IMR-90 (cell line): ENCODE data around the gene ZFPM1. TPM values are rescaled to one million over a fixed set of nuclear protein-coding genes. Genes with fewer than 3 reads are reported as not detected.

ENCODE experiments used
- ATAC-seq: fragments of 200-7000 bp; cut with Tn5 transposase; 2 replicates; pipeline ENCODE4 v1.9.1; 2020; ENCODE audit warnings: low read depth, mild to moderate bottlenecking, moderate library complexity
- BruUV-seq: library from RNA; stranded (reverse); fragments of 400-500 nt; replicated peaks from 2 replicates; lab custom pipeline; 2021; lab: Mats Ljungman, UMichigan
- CTCF ChIA-PET: fragments of 300-600 bp; formaldehyde crosslinking; extraction: SDS; loops from one replicate; lab custom pipeline; 2021; ENCODE audit warnings: antibody characterized with exemption; lab: Yijun Ruan, JAX
- POLR2A ChIA-PET: fragments of 300-600 bp; sonication (Branson Sonifier 250); formaldehyde crosslinking; loops from one replicate; lab custom pipeline; 2022; ENCODE audit warnings: antibody characterized with exemption; ENCODE audit not compliant: unreplicated experiment; lab: Charles Lee
- DNase-seq: peaks from one replicate; pipeline ENCODE4 v3.0.0; 2013
- H2AFZ ChIP-seq: replicated peaks from 2 replicates; pipeline ENCODE3; 2013; ENCODE audit warnings: low read length, mild to moderate bottlenecking; ENCODE audit not compliant: poor library complexity
- H2AK5ac ChIP-seq: 2 replicates; pipeline ENCODE4 v1.6.1; 2013; ENCODE audit warnings: low read depth, low read length, inconsistent platforms
- H2AK9ac ChIP-seq: replicated peaks from 2 replicates; pipeline ENCODE3; 2013; ENCODE audit warnings: mild to moderate bottlenecking, low read depth, low read length, moderate library complexity; ENCODE audit not compliant: poor library complexity
- H2BK120ac ChIP-seq: 2 replicates; pipeline ENCODE4 v1.6.1; 2013; ENCODE audit warnings: low read depth, low read length, inconsistent platforms
- H2BK15ac ChIP-seq: 3 replicates; pipeline ENCODE4 v1.6.1; 2013; ENCODE audit warnings: low read depth, low read length, inconsistent platforms
- H2BK20ac ChIP-seq: 2 replicates; pipeline ENCODE4 v1.6.1; 2013; ENCODE audit warnings: low read depth, mild to moderate bottlenecking, inconsistent platforms, low read length, moderate library complexity
- H2BK5ac ChIP-seq: 2 replicates; pipeline ENCODE4 v1.6.1; 2013; ENCODE audit warnings: mild to moderate bottlenecking, low read depth, low read length, inconsistent platforms; ENCODE audit not compliant: poor library complexity, severe bottlenecking
- H3K14ac ChIP-seq: replicated peaks from 2 replicates; pipeline ENCODE4 v1.6.1; 2013; ENCODE audit warnings: low read depth, low read length, inconsistent platforms
- H3K18ac ChIP-seq: 2 replicates; pipeline ENCODE4 v1.6.1; 2013; ENCODE audit warnings: low read depth, low read length, control low read depth
- H3K23ac ChIP-seq: 2 replicates; pipeline ENCODE4 v1.6.1; 2013; ENCODE audit warnings: low read depth, low read length, inconsistent platforms
- H3K27ac ChIP-seq: 2 replicates; pipeline ENCODE4 v1.5.1; 2013; ENCODE audit warnings: mild to moderate bottlenecking, control low read depth, low read length; ENCODE audit not compliant: insufficient read depth
- H3K27me3 ChIP-seq: 2 replicates; pipeline ENCODE4 v1.6.1; 2013; ENCODE audit warnings: low read length; ENCODE audit not compliant: control insufficient read depth, insufficient read depth
- H3K36me3 ChIP-seq: 2 replicates; pipeline ENCODE4 v1.6.1; 2013; ENCODE audit warnings: low read length, mixed read lengths; ENCODE audit not compliant: control insufficient read depth, insufficient read depth
- H3K4ac ChIP-seq: 2 replicates; pipeline ENCODE4 v1.6.1; 2013; ENCODE audit warnings: low read depth, low read length, inconsistent platforms
- H3K4me1 ChIP-seq: 2 replicates; pipeline ENCODE4 v1.6.1; 2013; ENCODE audit warnings: low read length, mixed read lengths; ENCODE audit not compliant: control insufficient read depth, insufficient read depth
- H3K4me2 ChIP-seq: 2 replicates; pipeline ENCODE4 v1.6.1; 2013; ENCODE audit warnings: low read depth, mild to moderate bottlenecking, control low read depth, low read length, moderate library complexity
- H3K4me3 ChIP-seq: 2 replicates; pipeline ENCODE4 v1.5.1; 2013; ENCODE audit warnings: low read depth, mild to moderate bottlenecking, control low read depth, low read length, moderate library complexity; ENCODE audit not compliant: insufficient read depth
- H3K56ac ChIP-seq: 2 replicates; pipeline ENCODE4 v1.6.1; 2013; ENCODE audit warnings: low read length, inconsistent platforms; ENCODE audit not compliant: insufficient read depth; ENCODE audit errors: extremely low read depth
- H3K79me1 ChIP-seq, 2 experiments: 2 replicates each; pipeline ENCODE4 v1.6.1; 2013; ENCODE audit warnings: low read length in 2 of 2, inconsistent platforms in 1 of 2, low read depth in 1 of 2
- H3K9ac ChIP-seq: 2 replicates; pipeline ENCODE4 v1.6.1; 2013; ENCODE audit warnings: low read depth, low read length, control low read depth
- H3K9me1 ChIP-seq: 2 replicates; pipeline ENCODE4 v1.6.1; 2013; ENCODE audit warnings: low read length, inconsistent platforms; ENCODE audit not compliant: insufficient read depth
- H3K9me3 ChIP-seq: 2 replicates; pipeline ENCODE4 v1.6.1; 2013; ENCODE audit warnings: low read length; ENCODE audit not compliant: control insufficient read depth, insufficient read depth
- H4K20me1 ChIP-seq: 2 replicates; pipeline ENCODE4 v1.6.1; 2013; ENCODE audit warnings: low read length, inconsistent platforms; ENCODE audit not compliant: insufficient read depth
- H4K5ac ChIP-seq: 2 replicates; pipeline ENCODE4 v1.6.1; 2013; ENCODE audit warnings: mild to moderate bottlenecking, low read depth, low read length, control low read depth
- H4K8ac ChIP-seq, 2 experiments: 2 replicates each; pipeline ENCODE4 v1.6.1; 2013; ENCODE audit warnings: low read depth in 2 of 2, low read length in 2 of 2, control low read depth in 1 of 2, inconsistent platforms in 1 of 2
- H4K91ac ChIP-seq: 2 replicates; pipeline ENCODE4 v1.6.1; 2013; ENCODE audit warnings: low read depth, low read length, inconsistent platforms; ENCODE audit not compliant: insufficient read depth
- BHLHE40 ChIP-seq: fragments of 150-350 bp; IDR thresholded peaks from 2 replicates; pipeline ENCODE4 v1.6.1; 2016; ENCODE audit warnings: mild to moderate bottlenecking, low read depth, low read length
- CEBPB ChIP-seq: IDR thresholded peaks from 2 replicates; pipeline ENCODE4 v1.6.1; 2012; ENCODE audit warnings: low read depth, low read length, improper control_type of control experiment
- MXI1 ChIP-seq: IDR thresholded peaks from 2 replicates; pipeline ENCODE4 v1.6.1; 2012; ENCODE audit warnings: low read depth, mild to moderate bottlenecking, low read length, moderate library complexity, borderline replicate concordance
- POLR2A ChIP-seq: IDR thresholded peaks from 2 replicates; pipeline ENCODE4 v1.6.1; 2012; ENCODE audit warnings: mild to moderate bottlenecking, low read depth, low read length
- RAD21 ChIP-seq: IDR thresholded peaks from 2 replicates; pipeline ENCODE4 v1.6.1; 2012; ENCODE audit warnings: low read length, improper control_type of control experiment
- SMC3 ChIP-seq: fragments of 150-350 bp; IDR thresholded peaks from 2 replicates; pipeline ENCODE4 v1.6.1; 2016; ENCODE audit warnings: low read depth, mild to moderate bottlenecking, antibody characterized with exemption, low read length, moderate library complexity
- WGBS, 2 experiments: methylation state at CpG; one replicate each; pipeline versions ENCODE4 v1.1.5 to v1.1.7; 2013; ENCODE audit warnings: missing lambda C conversion rate in 2 of 2; ENCODE audit not compliant: insufficient read length in 1 of 2; ENCODE audit errors: extremely low coverage in 2 of 2; 5-methylcytosine and 5-hydroxymethylcytosine counted together
- dilution Hi-C: fragments of 300-500 bp; cut with HindIII; formaldehyde crosslinking; loops from one replicate; pipeline ENCODE4 v1.14.3; 2018; ENCODE audit warnings: low sequenced_read_pairs; ENCODE audit not compliant: unreplicated experiment
- in situ Hi-C: fragments of 300-500 bp; cut with MboI; formaldehyde crosslinking; loops from 3 replicates; pipeline ENCODE4 v1.14.3; 2019; ENCODE audit warnings: low sequenced_read_pairs, inconsistent platforms, mixed read lengths
- intact Hi-C: fragments of 100-400 bp; cut with micrococcal nuclease; formaldehyde crosslinking; loops from 2 replicates; pipeline ENCODE4 v1.10.0; 2022
- polyA plus RNA-seq, 3 experiments: library from polyadenylated mRNA; depleted of rRNA; stranded (reverse); fragments of >200 nt; gene quantifications; 2 replicates each; pipeline ENCODE4 v1.2.3, GENCODE V29; 2012; ENCODE audit warnings: low replicate concordance in 1 of 3
- total RNA-seq: library from RNA; depleted of rRNA; stranded (reverse); fragments of >200 nt; gene quantifications from 2 replicates; pipeline ENCODE4 v1.2.3, GENCODE V29; 2012

The ZFPM1 gene
- total and polyA plus RNA-seq, 2 of the 4 experiments (the other 2 are of a cell fraction), result 0.36 to 1.1 TPM

DNA sequence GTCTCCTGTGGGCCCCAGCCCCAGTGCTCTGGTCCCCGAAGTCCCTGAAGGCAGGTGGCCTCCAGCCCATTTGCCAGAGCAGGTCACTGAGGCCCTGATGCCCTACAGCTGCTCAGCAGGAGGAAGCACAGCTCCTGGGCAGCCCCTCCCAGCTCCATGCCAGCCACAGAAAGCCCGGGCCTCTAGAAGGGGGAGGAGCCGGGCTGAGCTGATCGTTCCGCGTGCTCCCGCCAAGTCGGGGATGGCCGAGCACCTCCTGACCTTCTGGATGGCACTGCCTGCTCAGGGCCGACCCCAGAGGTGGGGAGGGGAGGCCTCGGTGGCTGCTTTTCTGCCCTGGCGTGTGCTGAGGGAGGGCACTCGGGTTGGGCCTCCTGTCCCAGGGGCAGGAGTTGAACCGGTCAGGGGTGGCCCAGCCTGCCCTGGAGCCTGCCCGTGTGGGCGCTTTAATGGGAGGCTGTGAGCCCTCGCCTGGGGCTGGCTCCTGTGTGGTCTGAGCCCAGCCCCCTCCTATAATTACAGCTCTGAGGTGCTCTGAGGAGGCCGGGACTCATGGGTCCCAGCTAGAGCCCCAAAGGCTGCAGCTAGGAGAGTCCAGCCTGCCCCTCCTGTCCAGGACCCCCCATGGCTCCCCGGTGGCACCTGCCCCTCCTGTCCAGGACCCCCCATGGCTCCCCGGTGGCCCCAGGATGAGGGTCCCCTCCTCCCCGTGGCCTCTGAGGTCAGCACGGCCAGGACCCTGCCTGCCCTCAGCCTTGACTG is 29.7 kb downstream of the ZFPM1 start (continued):
- no peak for TF ChIP-seq POLR2A

DNA sequence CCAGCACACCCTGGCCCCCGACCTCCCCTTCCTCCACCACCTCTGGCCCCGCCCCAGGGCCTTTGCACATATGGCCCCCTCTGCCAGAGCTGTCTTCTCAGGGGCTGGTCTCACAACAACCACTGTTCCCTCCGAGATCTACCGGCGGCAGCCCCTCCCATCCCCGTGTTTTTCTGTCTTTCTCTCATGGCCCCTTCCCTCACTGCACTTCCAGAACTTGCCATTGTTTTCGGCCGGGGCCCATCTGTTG is 30.2 kb downstream of the ZFPM1 start:
- Histone ChIP-seq H2BK5ac (no peak overlapping the region), H2BK20ac (no peak overlapping the region), H2AFZ (no peak overlapping the region), H3K4me3 (no peak overlapping the region), H3K14ac (no peak overlapping the region), H3K18ac (no peak overlapping the region), H2BK15ac (no peak overlapping the region), H3K56ac (no peak overlapping the region), H3K79me1 (peaks cover 0 to 2% of the 10 kb centered on the region in 2 experiments; a peak in 2 of 4 replicates), H3K4me1 (no peaks in the 10 kb centered on the region), H3K9me3 (no peaks in the 10 kb centered on the region), H3K9me1 (no peaks in the 10 kb centered on the region), H2AK9ac (no peak overlapping the region), H4K91ac (no peak overlapping the region), H3K4ac (no peak overlapping the region), H2BK120ac (no peak overlapping the region), H3K23ac (no peak overlapping the region), H3K9ac (no peak overlapping the region), H3K27ac (no peak overlapping the region), H4K8ac (no peak overlapping the region), H4K5ac (no peak overlapping the region), H4K20me1 (peaks cover 54% of the 10 kb centered on the region), H3K36me3 (peaks cover 3% of the 10 kb centered on the region; the same call in 1 of the 2 replicates), H3K4me2 (no peak overlapping the region), H3K27me3 (no peaks in the 10 kb centered on the region), H2AK5ac (no peak overlapping the region)
- TF ChIP-seq MXI1, result no peak
- no peak for TF ChIP-seq CEBPB
- no peak for TF ChIP-seq SMC3
- TF ChIP-seq RAD21, result no peak
- TF ChIP-seq BHLHE40, result no peak
- ChIA-PET POLR2A (no interaction called here), CTCF (no interaction called here)
- no TSS peak for BruUV-seq
- WGBS, 2 experiments, result 71% methylated on average over 7 of the region's 8 CpGs; no CpG with 5 or more reads in 1 of the 2 experiments
- no peak for ATAC-seq
- no peak for DNase-seq
- in situ Hi-C loops (no loop called here), intact Hi-C loops (no loop called here), dilution Hi-C loops (no loop called here)
